ENCODE results near the gene TIAM1.

Gene TIAM1

GRCh38 chr21:31252611-31253010 is 91.5 kb downstream of the TIAM1 start:
- TF ChIP-seq GATA3 (IDR thresholded peaks at IDR 0.05; ENCODE audit: low read depth, low read length): no peak
- TF ChIP-seq GATA2 (IDR thresholded peaks at IDR 0.05; ENCODE audit: low read depth, low read length): no peak

- no peak for TF ChIP-seq GATA2 (IDR thresholded peaks at IDR 0.05; ENCODE audit: low read depth, low read length)
- TF ChIP-seq GATA3 (IDR thresholded peaks at IDR 0.05; ENCODE audit: low read depth, low read length): no peak
These were observed 92.0 kb downstream of the TIAM1 start for GRCh38 chr21:31252091-31252490.

GRCh38 chr21:31251686-31252085 is 92.4 kb downstream of the TIAM1 start:
- TF ChIP-seq GATA2 (IDR thresholded peaks at IDR 0.05; ENCODE audit: low read depth, low read length): no peak
- TF ChIP-seq GATA3 (IDR thresholded peaks at IDR 0.05; ENCODE audit: low read depth, low read length): no peak

GRCh38 chr21:31248598-31248997 is 95.5 kb downstream of the TIAM1 start:
- TF ChIP-seq GATA2 (IDR thresholded peaks at IDR 0.05; ENCODE audit: low read depth, low read length): no peak
- TF ChIP-seq GATA3 (IDR thresholded peaks at IDR 0.05; ENCODE audit: low read depth, low read length): no peak

GRCh38 chr21:31243611-31244010 is 100.5 kb downstream of the TIAM1 start:
- TF ChIP-seq GATA3 (IDR thresholded peaks at IDR 0.05; ENCODE audit: low read depth, low read length): no peak
- no peak for TF ChIP-seq GATA2 (IDR thresholded peaks at IDR 0.05; ENCODE audit: low read depth, low read length)

- TF ChIP-seq GATA2 (IDR thresholded peaks at IDR 0.05; ENCODE audit: low read depth, low read length): no peak
- no peak for TF ChIP-seq GATA3 (IDR thresholded peaks at IDR 0.05; ENCODE audit: low read depth, low read length)
These were observed 107.5 kb downstream of the TIAM1 start for GRCh38 chr21:31236528-31236927.

GRCh38 chr21:31235671-31236450 is 108.2 kb downstream of the TIAM1 start:
- TF ChIP-seq GATA3 (IDR thresholded peaks at IDR 0.05; ENCODE audit: low read depth, low read length) (no peak), GATA2 (IDR thresholded peaks at IDR 0.05; ENCODE audit: low read depth, low read length) (no peak)

GRCh38 chr21:31234936-31235335 is 109.1 kb downstream of the TIAM1 start:
- TF ChIP-seq GATA3 (IDR thresholded peaks at IDR 0.05; ENCODE audit: low read depth, low read length): no peak

- TF ChIP-seq GATA2 (IDR thresholded peaks at IDR 0.05; ENCODE audit: low read depth, low read length) (no peak), GATA3 (IDR thresholded peaks at IDR 0.05; ENCODE audit: low read depth, low read length) (no peak)
These were observed 110.3 kb downstream of the TIAM1 start for GRCh38 chr21:31233711-31234110.

GRCh38 chr21:31232344-31232743 is 111.7 kb downstream of the TIAM1 start:
- TF ChIP-seq GATA3 (IDR thresholded peaks at IDR 0.05; ENCODE audit: low read depth, low read length): no peak
- TF ChIP-seq GATA2 (IDR thresholded peaks at IDR 0.05; ENCODE audit: low read depth, low read length): no peak

GRCh38 chr21:31230937-31231336 is 113.1 kb downstream of the TIAM1 start:
- no peak for TF ChIP-seq GATA3 (IDR thresholded peaks at IDR 0.05; ENCODE audit: low read depth, low read length)
- no peak for TF ChIP-seq GATA2 (IDR thresholded peaks at IDR 0.05; ENCODE audit: low read depth, low read length)

- TF ChIP-seq GATA2 (IDR thresholded peaks at IDR 0.05; ENCODE audit: low read depth, low read length) (no peak), GATA3 (IDR thresholded peaks at IDR 0.05; ENCODE audit: low read depth, low read length) (no peak)
These were observed 118.3 kb downstream of the TIAM1 start for GRCh38 chr21:31225713-31226112.

GRCh38 chr21:31222142-31222541 is 121.9 kb downstream of the TIAM1 start:
- TF ChIP-seq GATA2 (IDR thresholded peaks at IDR 0.05; ENCODE audit: low read depth, low read length) (no peak), GATA3 (IDR thresholded peaks at IDR 0.05; ENCODE audit: low read depth, low read length) (no peak)

GRCh38 chr21:31221043-31221442 is 123.0 kb downstream of the TIAM1 start:
- no peak for TF ChIP-seq GATA3 (IDR thresholded peaks at IDR 0.05; ENCODE audit: low read depth, low read length)
- TF ChIP-seq GATA2 (IDR thresholded peaks at IDR 0.05; ENCODE audit: low read depth, low read length): no peak

GRCh38 chr21:31220575-31220974 is 123.5 kb downstream of the TIAM1 start:
- TF ChIP-seq GATA2 (IDR thresholded peaks at IDR 0.05; ENCODE audit: low read depth, low read length) (peak; percentile 40; the same call in 1 of the 2 replicates), GATA3 (IDR thresholded peaks at IDR 0.05; ENCODE audit: low read depth, low read length) (no peak)

All from SH-SY5Y (cell line).